Breast epithelium (tissue), 3 donors: ENCODE results near the gene SKP2.

ENCODE experiments used
- POLR2A ChIP-seq: fragments of 450-650 bp; IDR thresholded peaks from one replicate; pipeline ENCODE4 v1.6.1; 2016; ENCODE audit warnings: antibody characterized with exemption, mild to moderate bottlenecking, moderate library complexity
- TF ChIP-seq, protein P1 (sequence below), 3 donors: fragments of 450-650 bp; IDR thresholded peaks; one replicate each; pipeline ENCODE4 v1.5.1; 2016 to 2017; ENCODE audit warnings: antibody characterized with exemption in 3 of 3, mild to moderate bottlenecking in 3 of 3, moderate library complexity in 3 of 3

DNA sequence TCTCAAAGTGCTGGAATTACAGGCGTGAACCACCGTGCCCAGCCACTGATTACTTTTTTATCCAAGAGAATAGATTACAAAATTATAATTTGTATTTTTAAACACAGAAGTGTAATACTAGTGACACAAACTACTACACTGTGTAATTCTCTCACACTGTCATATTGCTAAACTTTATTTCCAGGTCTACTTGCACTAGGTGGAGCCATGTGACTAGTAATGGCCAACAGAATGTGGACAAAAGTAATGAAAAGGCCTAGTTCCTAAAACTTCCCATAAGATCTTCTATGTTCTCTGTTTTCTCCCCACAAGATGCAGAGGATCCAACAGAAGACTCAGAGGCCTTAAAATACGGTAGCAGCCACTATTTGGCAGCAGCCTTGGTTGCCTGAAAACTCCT is 62.5 kb downstream of the SKP2 start:
- TF ChIP-seq, protein P1, sequence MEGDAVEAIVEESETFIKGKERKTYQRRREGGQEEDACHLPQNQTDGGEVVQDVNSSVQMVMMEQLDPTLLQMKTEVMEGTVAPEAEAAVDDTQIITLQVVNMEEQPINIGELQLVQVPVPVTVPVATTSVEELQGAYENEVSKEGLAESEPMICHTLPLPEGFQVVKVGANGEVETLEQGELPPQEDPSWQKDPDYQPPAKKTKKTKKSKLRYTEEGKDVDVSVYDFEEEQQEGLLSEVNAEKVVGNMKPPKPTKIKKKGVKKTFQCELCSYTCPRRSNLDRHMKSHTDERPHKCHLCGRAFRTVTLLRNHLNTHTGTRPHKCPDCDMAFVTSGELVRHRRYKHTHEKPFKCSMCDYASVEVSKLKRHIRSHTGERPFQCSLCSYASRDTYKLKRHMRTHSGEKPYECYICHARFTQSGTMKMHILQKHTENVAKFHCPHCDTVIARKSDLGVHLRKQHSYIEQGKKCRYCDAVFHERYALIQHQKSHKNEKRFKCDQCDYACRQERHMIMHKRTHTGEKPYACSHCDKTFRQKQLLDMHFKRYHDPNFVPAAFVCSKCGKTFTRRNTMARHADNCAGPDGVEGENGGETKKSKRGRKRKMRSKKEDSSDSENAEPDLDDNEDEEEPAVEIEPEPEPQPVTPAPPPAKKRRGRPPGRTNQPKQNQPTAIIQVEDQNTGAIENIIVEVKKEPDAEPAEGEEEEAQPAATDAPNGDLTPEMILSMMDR (IDR thresholded peaks at IDR 0.05): no peak
- TF ChIP-seq POLR2A: no peak
